GM21447 (cell line): ENCODE results near the gene MAN2B2.
"Not testable (repeated sequence)": the region's sequence is repeated elsewhere in the genome, so short reads cannot be mapped to it uniquely, and the experiment has no call there.

Source experiments
- ATAC-seq: cut with Tn5 transposase; IDR thresholded peaks from one replicate; pipeline ENCODE4 v1.9.1; 2021; ENCODE audit not compliant: unreplicated experiment

Gene MAN2B2

DNA sequence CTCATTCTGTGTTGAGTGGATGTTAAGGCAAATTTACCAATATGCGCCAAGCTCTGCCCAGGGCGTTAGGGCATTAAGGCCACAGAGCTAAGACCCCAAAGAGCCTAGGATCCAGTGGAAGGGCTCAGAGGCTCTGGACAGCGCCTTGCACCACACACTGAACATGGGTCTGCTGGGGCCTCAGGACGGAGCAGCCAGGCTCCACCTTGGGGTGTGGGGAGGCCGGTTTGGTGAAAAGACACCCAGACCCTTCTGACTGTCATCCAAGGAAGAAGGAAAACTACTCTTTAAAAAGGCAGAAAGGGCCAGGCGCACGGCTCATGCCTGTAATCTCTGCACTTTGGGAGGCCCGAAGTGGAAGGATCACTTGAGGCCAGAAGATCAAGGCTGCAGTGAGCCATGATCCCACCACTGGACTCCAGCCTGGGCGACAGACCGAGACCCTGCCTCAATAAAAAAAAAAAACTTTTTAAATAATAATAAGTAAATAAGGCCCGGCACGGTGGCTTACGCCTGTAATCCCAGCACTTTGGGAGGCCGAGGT is 64.2 kb downstream of the MAN2B2 start:
- ATAC-seq: no peak

- peak; percentile 74 for ATAC-seq
Observed at GRCh38 chr4:6640292-6641163, 65.5 kb downstream of the MAN2B2 start, which contains the start of gene MRFAP1. Gene MRFAP1, plus strand, starts transcription at chr4:6640685. Its CDS starts 178 bp downstream, at chr4:6640863.

DNA sequence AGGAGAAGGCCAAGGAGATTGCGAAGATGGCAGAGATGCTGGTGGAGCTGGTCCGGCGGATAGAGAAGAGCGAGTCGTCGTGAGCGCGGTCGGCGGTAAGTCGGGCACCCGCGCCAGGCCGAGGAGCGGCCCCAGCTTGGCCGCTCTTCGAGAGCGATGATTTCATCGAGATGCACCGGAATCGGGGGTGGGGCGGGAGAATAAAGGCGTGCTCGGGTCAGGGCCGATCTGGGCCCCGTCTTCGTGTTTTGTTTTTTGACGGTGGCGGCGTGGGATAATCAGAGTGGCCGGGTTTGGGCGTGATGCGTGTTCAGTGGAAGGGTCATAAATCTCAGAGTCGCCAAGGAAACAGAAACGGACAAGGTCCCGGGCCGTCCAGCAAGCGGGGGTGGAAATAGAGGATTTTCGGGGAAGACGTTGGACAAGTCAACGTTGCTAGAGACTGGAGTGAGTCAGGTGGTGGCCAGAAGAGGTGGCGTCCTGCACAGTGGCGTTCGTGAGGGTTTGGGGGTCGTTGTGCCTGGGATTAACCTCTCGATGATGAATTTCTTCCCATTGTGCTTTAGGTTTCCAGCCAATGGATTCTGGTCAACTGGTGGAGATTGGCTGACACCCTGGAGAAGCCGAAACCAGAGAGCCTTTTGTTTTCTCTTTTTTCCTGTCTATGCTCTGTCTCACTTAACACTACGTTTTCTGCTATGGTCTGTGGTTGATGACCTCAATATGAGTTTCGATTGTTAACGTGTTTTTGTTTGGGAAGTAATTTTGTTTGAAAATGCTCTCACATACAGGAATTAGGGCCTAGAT is 66.4 kb downstream of the MAN2B2 start:
- peak; percentile 41 for ATAC-seq

DNA sequence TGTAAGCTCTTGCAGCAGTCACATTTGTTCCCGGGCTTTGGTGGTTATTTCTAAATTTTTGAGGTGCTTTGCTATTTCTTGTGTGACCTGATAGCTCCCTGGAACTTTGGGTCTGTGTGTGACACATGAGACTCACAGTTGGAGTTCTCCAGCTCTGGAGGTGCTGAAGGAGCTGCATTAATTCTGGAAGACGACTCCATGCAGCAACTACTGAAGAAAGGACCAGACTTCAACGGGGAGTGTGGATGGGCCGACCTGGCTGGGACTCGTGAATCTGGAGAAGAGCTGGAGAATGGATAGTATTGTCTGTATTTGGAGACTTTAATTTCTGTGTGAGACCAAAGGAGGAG is 67.0 kb downstream of the MAN2B2 start:
- ATAC-seq: no peak

DNA sequence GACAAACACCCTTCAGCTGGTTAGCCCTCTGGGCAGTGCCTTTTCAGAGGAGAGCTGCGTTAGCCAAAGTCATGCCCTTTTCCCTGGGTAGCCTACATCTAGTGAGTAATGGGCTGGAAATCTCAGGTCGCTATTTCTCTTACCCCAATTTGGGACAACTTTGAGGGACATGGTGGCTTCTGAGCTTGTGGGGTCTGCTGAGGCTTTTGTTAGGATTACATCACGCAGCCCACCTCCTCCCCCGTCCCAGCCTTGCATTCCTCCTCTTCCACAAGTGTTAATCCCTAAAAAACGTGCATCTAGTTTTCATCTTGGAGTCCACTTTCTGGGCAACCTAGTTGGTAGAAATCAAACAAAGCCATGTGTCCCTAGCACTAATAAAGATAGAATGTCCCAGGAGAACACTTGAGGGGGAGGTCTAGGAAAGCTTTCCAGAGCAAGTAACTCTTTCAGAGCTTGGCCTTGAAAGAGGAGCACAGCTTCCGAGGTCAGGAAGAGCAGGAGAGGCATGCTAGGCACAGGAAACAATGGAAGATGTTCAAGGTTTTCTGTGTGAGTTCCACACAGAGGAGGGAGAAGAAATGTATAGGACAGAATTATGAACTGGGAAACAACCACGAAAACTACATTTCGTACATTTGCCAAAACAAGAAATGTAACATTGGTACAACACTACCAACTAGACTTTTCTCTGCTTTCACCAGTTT is 68.3 kb downstream of the MAN2B2 start:
- ATAC-seq: no peak

- no peak for ATAC-seq
Observed at GRCh38 chr4:6644792-6645530, 70.0 kb downstream of the MAN2B2 start.

- ATAC-seq: no peak
Observed at GRCh38 chr4:6647169-6647568, 72.2 kb downstream of the MAN2B2 start.

GRCh38 chr4:6647582-6648230 is 72.7 kb downstream of the MAN2B2 start:
- ATAC-seq: no peak

GRCh38 chr4:6649216-6649615 is 74.2 kb downstream of the MAN2B2 start:
- no peak for ATAC-seq

GRCh38 chr4:6654211-6654610 is 79.2 kb downstream of the MAN2B2 start:
- ATAC-seq: not testable (repeated sequence)

DNA sequence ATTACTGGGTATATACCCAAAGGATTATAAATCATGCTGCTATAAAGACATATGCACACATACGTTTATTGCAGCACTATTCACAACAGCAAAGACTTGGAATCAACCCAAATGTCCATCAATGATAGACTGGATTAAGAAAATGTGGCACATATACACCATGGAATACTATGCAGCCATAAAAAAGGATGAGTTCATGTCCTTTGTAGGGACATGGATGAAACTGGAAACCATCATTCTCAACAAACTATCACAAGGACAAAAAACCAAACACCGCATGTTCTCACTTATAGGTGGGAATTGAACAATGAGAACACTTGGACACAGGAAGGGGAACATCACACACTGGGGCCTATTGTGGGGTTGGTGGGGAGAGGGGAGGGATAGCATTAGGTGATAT is 80.3 kb downstream of the MAN2B2 start:
- ATAC-seq: not testable (repeated sequence)

- ATAC-seq: no peak
Observed at GRCh38 chr4:6655924-6656323, 80.9 kb downstream of the MAN2B2 start.

GRCh38 chr4:6657242-6658208 is 82.5 kb downstream of the MAN2B2 start:
- ATAC-seq: no peak

- no peak for ATAC-seq
Observed at GRCh38 chr4:6658209-6658595, 83.2 kb downstream of the MAN2B2 start.

DNA sequence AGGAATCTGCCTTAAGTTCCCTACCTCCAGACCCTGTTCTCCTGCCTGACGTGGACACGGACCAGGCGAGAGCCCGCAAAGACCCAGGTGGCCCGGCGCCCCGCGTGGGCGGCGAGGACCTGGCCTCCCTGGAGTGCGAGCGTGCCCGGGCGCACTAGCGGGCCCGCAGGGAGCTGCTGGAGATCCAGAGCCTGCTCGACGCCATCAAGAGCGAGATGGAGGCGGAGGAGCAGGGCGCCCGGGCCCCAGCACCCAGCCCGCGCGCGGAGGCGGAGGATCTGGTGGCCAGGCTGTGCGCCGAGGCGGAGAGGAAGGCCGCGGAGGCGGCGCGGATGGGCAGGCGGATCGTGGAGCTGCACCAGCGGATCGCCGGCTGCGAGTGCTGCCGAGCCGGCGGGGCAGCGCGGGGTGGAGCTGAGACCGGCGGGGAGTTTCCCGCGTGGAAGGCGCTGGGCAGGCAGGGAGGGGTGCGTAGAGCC is 83.6 kb downstream of the MAN2B2 start:
- no peak for ATAC-seq

- no peak for ATAC-seq
Observed at GRCh38 chr4:6659897-6660296, 84.9 kb downstream of the MAN2B2 start.

- no peak for ATAC-seq
Observed at GRCh38 chr4:6660430-6660829, 85.4 kb downstream of the MAN2B2 start.

DNA sequence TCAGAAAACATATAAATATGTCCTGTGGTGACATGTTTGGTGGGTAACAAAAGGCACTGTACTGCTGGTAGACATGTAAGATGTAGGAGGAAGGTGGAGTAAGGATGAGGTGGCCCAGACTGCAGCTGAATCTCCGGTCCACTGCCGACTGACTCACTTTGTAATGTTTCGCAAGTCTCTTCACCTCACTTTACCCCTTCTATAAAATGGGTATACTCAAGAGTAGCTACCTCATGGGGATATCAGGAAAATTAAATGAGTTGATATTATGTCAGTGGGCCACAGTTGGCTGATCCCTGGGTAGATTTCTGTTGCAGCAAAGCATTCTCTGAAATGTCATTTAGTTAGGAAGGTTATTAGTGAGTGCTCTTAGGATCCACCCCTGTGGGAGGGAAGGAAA is 87.6 kb downstream of the MAN2B2 start:
- ATAC-seq: no peak
